HepG2 (cell line): ENCODE measurements around the gene FAM222B. TPM values are rescaled to one million over a fixed set of nuclear protein-coding genes. Genes with fewer than 3 reads are reported as not detected.

ENCODE experiments used
- ATAC-seq: fragments of 200-7000 bp; cut with Tn5 transposase; 3 replicates; pipeline ENCODE4 v1.9.1; 2020; ENCODE audit warnings: mild to moderate bottlenecking, moderate library complexity
- BruUV-seq: library from RNA; stranded (reverse); fragments of 400-500 nt; replicated peaks from 2 replicates; lab custom pipeline; 2021; lab: Mats Ljungman, UMichigan
- CTCF ChIA-PET: fragments of 300-600 bp; formaldehyde crosslinking; extraction: SDS; loops from one replicate; lab custom pipeline; 2021; ENCODE audit warnings: low total read pairs, inconsistent platforms, low intra/inter-chr PET ratio; lab: Yijun Ruan, JAX
- POLR2A ChIA-PET: fragments of 350-600 bp; sonication (Branson Sonifier 250); formaldehyde crosslinking; loops from one replicate; lab custom pipeline; 2020; ENCODE audit warnings: antibody characterized with exemption, inconsistent platforms; lab: Yijun Ruan, JAX
- DNase-seq: peaks from one replicate; pipeline ENCODE4 v3.0.0-alpha.2; 2015; ENCODE audit warnings: low spot score
- FAIRE-seq: peaks from 3 replicates; lab custom pipeline; 2011; peaks lifted over from hg19 to GRCh38; lab: Jason Lieb, UNC
- H2AFZ ChIP-seq: one replicate; pipeline ENCODE4 v1.6.1; 2011; ENCODE audit warnings: low read length, inconsistent platforms
- H3K27ac ChIP-seq: fragments of 300-600 bp; 3 replicates; pipeline ENCODE4 v1.8.0; 2011; ENCODE audit warnings: mixed run types, mild to moderate bottlenecking, mixed read lengths, low read length, inconsistent platforms; ENCODE audit not compliant: insufficient read depth; ENCODE audit errors: extremely low read length
- H3K27me3 ChIP-seq, 2 experiments: fragments of 200-600 bp in 1 of 2; 2 replicates in 1 of 2; 3 replicates in 1 of 2; pipeline versions ENCODE4 v1.6.0 to v1.8.0; 2011; ENCODE audit warnings: low read length in 2 of 2, mild to moderate bottlenecking in 2 of 2, moderate library complexity in 2 of 2, inconsistent platforms in 1 of 2; ENCODE audit not compliant: insufficient read depth in 2 of 2, control insufficient read depth in 1 of 2
- H3K36me3 ChIP-seq, 2 experiments: fragments of 200-600 bp in 1 of 2; replicated peaks in 1 of 2; 2 replicates in 1 of 2; 3 replicates in 1 of 2; pipeline versions ENCODE4 v1.5.1 to v1.8.0; 2011; ENCODE audit warnings: low read length in 2 of 2, inconsistent platforms in 1 of 2; ENCODE audit not compliant: insufficient read depth in 2 of 2, control insufficient read depth in 1 of 2
- H3K4me1 ChIP-seq: 2 replicates; pipeline ENCODE4 v1.5.1; 2012; ENCODE audit warnings: low read length, inconsistent platforms; ENCODE audit not compliant: insufficient read depth
- H3K4me2 ChIP-seq: 2 replicates; pipeline ENCODE4 v1.6.0; 2011; ENCODE audit warnings: low read depth, low read length, inconsistent platforms
- H3K4me3 ChIP-seq, 3 experiments: fragments of 200-600 bp in 1 of 3; sonication (generic), shearing (Covaris generic) in 1 of 3; replicated peaks in 1 of 3; 2 replicates each; pipeline ENCODE4 v1.5.1; 2011 to 2016; ENCODE audit warnings: low read length in 3 of 3, inconsistent platforms in 2 of 3, low read depth in 2 of 3, mild to moderate bottlenecking in 2 of 3, control low read depth in 1 of 3, mixed read lengths in 1 of 3; ENCODE audit not compliant: insufficient read depth in 1 of 3
- H3K79me2 ChIP-seq: one replicate; pipeline ENCODE4 v1.6.1; 2011; ENCODE audit warnings: low read length, inconsistent platforms; ENCODE audit not compliant: insufficient read depth
- H3K9ac ChIP-seq: 2 replicates; pipeline ENCODE4 v1.6.0; 2011; ENCODE audit warnings: mild to moderate bottlenecking, low read depth, low read length, inconsistent platforms; ENCODE audit not compliant: insufficient read depth
- H3K9me3 ChIP-seq: 2 replicates; pipeline ENCODE4 v1.5.1; 2012; ENCODE audit warnings: mild to moderate bottlenecking, low read length
- H4K20me1 ChIP-seq: 2 replicates; pipeline ENCODE4 v1.6.0; 2011; ENCODE audit warnings: inconsistent platforms, mild to moderate bottlenecking, low read length, moderate library complexity; ENCODE audit not compliant: insufficient read depth
- AGO1 ChIP-seq: fragments of 200-400 bp; formaldehyde crosslinking; IDR thresholded peaks from 2 replicates; pipeline ENCODE4 v1.6.1; 2017; ENCODE audit warnings: mild to moderate bottlenecking, low read depth, low read length, moderate library complexity; ENCODE audit not compliant: poor library complexity, severe bottlenecking
- BORCS8-MEF2B ChIP-seq: sonication (generic); formaldehyde crosslinking; IDR thresholded peaks from 2 replicates; pipeline ENCODE4 v1.8.0; 2022; ENCODE audit warnings: mild to moderate bottlenecking, missing genetic modification reagents
- CEBPB ChIP-seq: IDR thresholded peaks from 2 replicates; pipeline ENCODE4 v1.6.1; 2011; ENCODE audit warnings: low read depth, low read length, improper control_type of control experiment, borderline replicate concordance
- MTA3 ChIP-seq: sonication (generic); formaldehyde crosslinking; IDR thresholded peaks from 2 replicates; pipeline ENCODE4 v1.4.0; 2020; ENCODE audit warnings: missing genetic modification reagents
- NBN ChIP-seq: fragments of 450-650 bp; conservative IDR thresholded peaks from 2 replicates; pipeline ENCODE4 v1.6.1; 2017
- WIZ ChIP-seq: sonication (generic); formaldehyde crosslinking; IDR thresholded peaks from 2 replicates; pipeline ENCODE4 v1.5.1; 2020; ENCODE audit warnings: mild to moderate bottlenecking, missing genetic modification reagents
- ZNF563 ChIP-seq: sonication (generic); formaldehyde crosslinking; IDR thresholded peaks from 2 replicates; pipeline ENCODE4 v1.8.0; 2022; ENCODE audit warnings: mild to moderate bottlenecking, moderate library complexity, missing genetic modification reagents
- ZNF709 ChIP-seq: sonication (generic); formaldehyde crosslinking; IDR thresholded peaks from 2 replicates; pipeline ENCODE4 v1.5.0; 2020; ENCODE audit warnings: mild to moderate bottlenecking, missing genetic modification reagents
- ZNF746 ChIP-seq: sonication (generic); formaldehyde crosslinking; IDR thresholded peaks from 2 replicates; pipeline ENCODE4 v1.8.0; 2022; ENCODE audit warnings: mild to moderate bottlenecking, missing genetic modification reagents
- WGBS: methylation state at CpG from one replicate; pipeline ENCODE4 v1.1.6; 2017; ENCODE audit warnings: low lambda C conversion rate; 5-methylcytosine and 5-hydroxymethylcytosine counted together
- in situ Hi-C: cut with HindIII; loops from 2 replicates; pipeline ENCODE4 v1.10.0; 2017; ENCODE audit warnings: low pct_unique_long_range_greater_than_20kb; ENCODE audit not compliant: extremely low pct_ligation_motif_present
- intact Hi-C: fragments of 100-400 bp; cut with micrococcal nuclease; formaldehyde crosslinking; loops from one replicate; pipeline ENCODE4 v1.10.0; 2022; ENCODE audit not compliant: unreplicated experiment
- polyA plus RNA-seq, 8 experiments: library from polyadenylated mRNA; depleted of rRNA in 3 of 8; stranded (reverse) in 7 of 8; unstranded in 1 of 8; fragments of >200 nt; fragmentation: Illumina TruSeq in 4 of 8; extraction: Trizol in 4 of 8; gene quantifications; 2 replicates each; pipeline versions ENCODE4 v1.2.1 to v1.2.3, GENCODE V29; 2011 to 2016; ENCODE audit warnings: low read depth in 4 of 8, missing spikeins in 1 of 8, mixed read lengths in 1 of 8; ENCODE audit not compliant: insufficient read depth in 1 of 8
- total RNA-seq, 5 experiments: library from RNA; depleted of rRNA; stranded (reverse); fragments of >200 nt; fragmentation: Illumina TruSeq; extraction: Trizol; gene quantifications; 2 replicates each; pipeline ENCODE4 v1.2.3, GENCODE V29; 2016; ENCODE audit warnings: low read depth in 1 of 5
- TF ChIP-seq, protein P1 (sequence below): sonication (generic); formaldehyde crosslinking; IDR thresholded peaks from 2 replicates; pipeline ENCODE4 v1.9.0; 2021; ENCODE audit warnings: missing genetic modification reagents, mild to moderate bottlenecking, borderline replicate concordance
- TF ChIP-seq, protein P2 (sequence below): sonication (generic); formaldehyde crosslinking; IDR thresholded peaks from 2 replicates; pipeline ENCODE4 v1.5.1; 2020; ENCODE audit warnings: mild to moderate bottlenecking, missing genetic modification reagents, borderline replicate concordance
- TF ChIP-seq, protein P3 (sequence below): sonication (generic); formaldehyde crosslinking; IDR thresholded peaks from 2 replicates; pipeline ENCODE4 v1.4.0; 2020; ENCODE audit warnings: low read depth, missing genetic modification reagents
- TF ChIP-seq, protein P4 (sequence below): sonication (generic); formaldehyde crosslinking; conservative IDR thresholded peaks from 2 replicates; pipeline ENCODE4 v1.4.0; 2020; ENCODE audit warnings: missing genetic modification reagents
- TF ChIP-seq, protein P5 (sequence below): IDR thresholded peaks from 2 replicates; pipeline ENCODE4 v1.6.1; 2016; ENCODE audit warnings: low read depth, control low read depth

FAM222B gene
- total and polyA plus RNA-seq, 2 of the 13 experiments (the other 11 are each of a cell fraction or from before 2014, with no cell fraction given), result 3.5 to 7.3 TPM

DNA sequence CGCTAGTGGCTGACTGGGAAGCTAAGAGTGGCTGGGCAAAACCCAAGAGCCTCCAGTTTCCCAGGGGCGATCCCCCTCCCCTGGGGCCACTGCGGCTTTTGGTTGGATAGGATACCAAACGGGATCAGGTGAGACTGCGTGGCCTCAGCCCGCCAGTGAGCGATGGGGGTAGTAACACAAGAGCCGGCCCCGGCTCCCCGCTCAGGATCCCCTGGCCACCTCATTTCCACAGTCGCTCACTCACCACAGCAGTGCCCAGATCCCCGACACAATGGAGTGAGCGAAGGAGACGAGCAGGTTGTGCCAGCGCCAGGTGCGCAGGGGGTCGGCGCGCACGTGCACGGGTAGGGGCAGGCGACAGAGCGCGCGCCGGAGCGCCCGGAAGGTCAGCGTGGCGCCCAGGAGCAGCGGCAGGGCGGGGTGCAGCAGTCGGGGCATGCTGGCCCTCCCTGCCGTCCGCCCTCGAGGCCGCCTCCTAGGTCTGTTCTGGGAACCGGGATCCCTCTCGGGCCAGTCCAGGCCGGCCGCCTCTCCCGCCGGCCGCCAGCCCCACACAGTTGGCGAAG, 116.8 kb downstream of the FAM222B start:
- Histone ChIP-seq H3K4me1 (peaks cover 62% of the 10 kb centered on the region), H3K9ac (peak overlapping the region; percentile 93), H3K4me2 (peak overlapping the region; percentile 82), H3K4me3 (peak overlapping the region; percentile 48 to 90 (median 69)), H3K9me3 (no peaks in the 10 kb centered on the region), H4K20me1 (peaks cover 40% of the 10 kb centered on the region), H2AFZ (no peak overlapping the region), H3K36me3 (peaks cover 8 to 37% of the 10 kb centered on the region in 2 experiments; a peak in 4 of 5 replicates), H3K79me2 (peaks cover 30% of the 10 kb centered on the region), H3K27ac (peak overlapping the region; percentile 88), H3K27me3 (no peaks in the 10 kb centered on the region; a peak in 1 of 5 replicates)
- no peak for FAIRE-seq
- DNase-seq, result peak; percentile 68
- no TSS peak for BruUV-seq
- in situ Hi-C loops (loop anchor here (25.0 kb wide), 1 partner anchor 387 kb away; no protein-coding TSS in a partner anchor), intact Hi-C loops (loop anchor here (2.0 kb wide), 2 partner anchors 27 to 41 kb away; no protein-coding TSS in a partner anchor)
- ATAC-seq, result peak; percentile 59
- CTCF ChIA-PET, result interaction anchor here (2.2 to 5.0 kb wide), 3 partner anchors 18 to 191 kb away, joined by 6 to 142 read pairs (median 14); partner anchors contain the start of gene TRAF4
- POLR2A ChIA-PET, result interaction anchor here (1.1 to 8.7 kb wide), 13 partner anchors 14 to 226 kb away, joined by 3 to 590 read pairs (median 14); partner anchors contain the start of genes BLTP2, ERAL1, FAM222B and PHF12
- WGBS, result 0% methylated on average over 15 of the region's 45 CpGs
- peak; percentile 98 for TF ChIP-seq AGO1
- no peak for TF ChIP-seq MTA3 (CRISPR knock-in tag)
- TF ChIP-seq ZNF709 (CRISPR knock-in tag), result peak; percentile 90
- TF ChIP-seq, protein P1, sequence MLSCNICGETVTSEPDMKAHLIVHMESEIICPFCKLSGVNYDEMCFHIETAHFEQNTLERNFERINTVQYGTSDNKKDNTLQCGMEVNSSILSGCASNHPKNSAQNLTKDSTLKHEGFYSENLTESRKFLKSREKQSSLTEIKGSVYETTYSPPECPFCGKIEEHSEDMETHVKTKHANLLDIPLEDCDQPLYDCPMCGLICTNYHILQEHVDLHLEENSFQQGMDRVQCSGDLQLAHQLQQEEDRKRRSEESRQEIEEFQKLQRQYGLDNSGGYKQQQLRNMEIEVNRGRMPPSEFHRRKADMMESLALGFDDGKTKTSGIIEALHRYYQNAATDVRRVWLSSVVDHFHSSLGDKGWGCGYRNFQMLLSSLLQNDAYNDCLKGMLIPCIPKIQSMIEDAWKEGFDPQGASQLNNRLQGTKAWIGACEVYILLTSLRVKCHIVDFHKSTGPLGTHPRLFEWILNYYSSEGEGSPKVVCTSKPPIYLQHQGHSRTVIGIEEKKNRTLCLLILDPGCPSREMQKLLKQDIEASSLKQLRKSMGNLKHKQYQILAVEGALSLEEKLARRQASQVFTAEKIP (CRISPR knock-in tag), result no peak
- TF ChIP-seq ZNF563, result peak; percentile 95
- TF ChIP-seq, protein P2, sequence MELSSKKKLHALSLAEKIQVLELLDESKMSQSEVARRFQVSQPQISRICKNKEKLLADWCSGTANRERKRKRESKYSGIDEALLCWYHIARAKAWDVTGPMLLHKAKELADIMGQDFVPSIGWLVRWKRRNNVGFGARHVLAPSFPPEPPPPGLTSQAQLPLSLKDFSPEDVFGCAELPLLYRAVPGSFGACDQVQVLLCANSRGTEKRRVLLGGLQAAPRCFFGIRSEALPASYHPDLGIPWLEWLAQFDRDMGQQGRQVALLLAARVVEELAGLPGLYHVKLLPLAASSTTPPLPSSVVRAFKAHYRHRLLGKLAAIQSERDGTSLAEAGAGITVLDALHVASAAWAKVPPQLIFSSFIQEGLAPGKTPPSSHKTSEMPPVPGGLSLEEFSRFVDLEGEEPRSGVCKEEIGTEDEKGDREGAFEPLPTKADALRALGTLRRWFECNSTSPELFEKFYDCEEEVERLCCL (CRISPR knock-in tag), result no peak
- TF ChIP-seq ZNF746 (CRISPR knock-in tag), result peak; percentile 14; the same call in 1 of the 2 replicates
- TF ChIP-seq, protein P3, sequence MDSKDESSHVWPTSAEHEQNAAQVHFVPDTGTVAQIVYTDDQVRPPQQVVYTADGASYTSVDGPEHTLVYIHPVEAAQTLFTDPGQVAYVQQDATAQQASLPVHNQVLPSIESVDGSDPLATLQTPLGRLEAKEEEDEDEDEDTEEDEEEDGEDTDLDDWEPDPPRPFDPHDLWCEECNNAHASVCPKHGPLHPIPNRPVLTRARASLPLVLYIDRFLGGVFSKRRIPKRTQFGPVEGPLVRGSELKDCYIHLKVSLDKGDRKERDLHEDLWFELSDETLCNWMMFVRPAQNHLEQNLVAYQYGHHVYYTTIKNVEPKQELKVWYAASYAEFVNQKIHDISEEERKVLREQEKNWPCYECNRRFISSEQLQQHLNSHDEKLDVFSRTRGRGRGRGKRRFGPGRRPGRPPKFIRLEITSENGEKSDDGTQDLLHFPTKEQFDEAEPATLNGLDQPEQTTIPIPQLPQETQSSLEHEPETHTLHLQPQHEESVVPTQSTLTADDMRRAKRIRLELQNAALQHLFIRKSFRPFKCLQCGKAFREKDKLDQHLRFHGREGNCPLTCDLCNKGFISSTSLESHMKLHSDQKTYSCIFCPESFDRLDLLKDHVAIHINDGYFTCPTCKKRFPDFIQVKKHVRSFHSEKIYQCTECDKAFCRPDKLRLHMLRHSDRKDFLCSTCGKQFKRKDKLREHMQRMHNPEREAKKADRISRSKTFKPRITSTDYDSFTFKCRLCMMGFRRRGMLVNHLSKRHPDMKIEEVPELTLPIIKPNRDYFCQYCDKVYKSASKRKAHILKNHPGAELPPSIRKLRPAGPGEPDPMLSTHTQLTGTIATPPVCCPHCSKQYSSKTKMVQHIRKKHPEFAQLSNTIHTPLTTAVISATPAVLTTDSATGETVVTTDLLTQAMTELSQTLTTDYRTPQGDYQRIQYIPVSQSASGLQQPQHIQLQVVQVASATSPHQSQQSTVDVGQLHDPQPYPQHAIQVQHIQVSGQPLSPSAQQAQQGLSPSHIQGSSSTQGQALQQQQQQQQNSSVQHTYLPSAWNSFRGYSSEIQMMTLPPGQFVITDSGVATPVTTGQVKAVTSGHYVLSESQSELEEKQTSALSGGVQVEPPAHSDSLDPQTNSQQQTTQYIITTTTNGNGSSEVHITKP (CRISPR knock-in tag), result no peak
- no peak for TF ChIP-seq CEBPB
- TF ChIP-seq, protein P4, sequence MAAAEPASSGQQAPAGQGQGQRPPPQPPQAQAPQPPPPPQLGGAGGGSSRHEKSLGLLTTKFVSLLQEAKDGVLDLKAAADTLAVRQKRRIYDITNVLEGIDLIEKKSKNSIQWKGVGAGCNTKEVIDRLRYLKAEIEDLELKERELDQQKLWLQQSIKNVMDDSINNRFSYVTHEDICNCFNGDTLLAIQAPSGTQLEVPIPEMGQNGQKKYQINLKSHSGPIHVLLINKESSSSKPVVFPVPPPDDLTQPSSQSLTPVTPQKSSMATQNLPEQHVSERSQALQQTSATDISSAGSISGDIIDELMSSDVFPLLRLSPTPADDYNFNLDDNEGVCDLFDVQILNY (CRISPR knock-in tag), result peak; percentile 40; the same call in 1 of the 2 replicates
- TF ChIP-seq, protein P5, sequence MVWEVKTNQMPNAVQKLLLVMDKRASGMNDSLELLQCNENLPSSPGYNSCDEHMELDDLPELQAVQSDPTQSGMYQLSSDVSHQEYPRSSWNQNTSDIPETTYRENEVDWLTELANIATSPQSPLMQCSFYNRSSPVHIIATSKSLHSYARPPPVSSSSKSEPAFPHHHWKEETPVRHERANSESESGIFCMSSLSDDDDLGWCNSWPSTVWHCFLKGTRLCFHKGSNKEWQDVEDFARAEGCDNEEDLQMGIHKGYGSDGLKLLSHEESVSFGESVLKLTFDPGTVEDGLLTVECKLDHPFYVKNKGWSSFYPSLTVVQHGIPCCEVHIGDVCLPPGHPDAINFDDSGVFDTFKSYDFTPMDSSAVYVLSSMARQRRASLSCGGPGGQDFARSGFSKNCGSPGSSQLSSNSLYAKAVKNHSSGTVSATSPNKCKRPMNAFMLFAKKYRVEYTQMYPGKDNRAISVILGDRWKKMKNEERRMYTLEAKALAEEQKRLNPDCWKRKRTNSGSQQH (CRISPR knock-in tag), result no peak
- TF ChIP-seq BORCS8-MEF2B (CRISPR knock-in tag), result peak; percentile 22; the same call in 1 of the 2 replicates
- TF ChIP-seq NBN, result no peak
- peak; percentile 34; the same call in 1 of the 2 replicates for TF ChIP-seq WIZ
